MM.1S (cell line): ENCODE results near the gene ELFN1.

Experiments used
- DNase-seq: peaks from one replicate; pipeline ENCODE4 v3.0.0-alpha.2; 2015
- H2AFZ ChIP-seq: fragments of 300-600 bp; sonication (generic); 2 replicates; pipeline ENCODE4 v1.6.0; 2016; ENCODE audit warnings: antibody characterized with exemption, low read length
- H3F3A ChIP-seq: fragments of 300-600 bp; sonication (generic); 2 replicates; pipeline ENCODE4 v1.6.1; 2016; ENCODE audit warnings: mild to moderate bottlenecking, antibody characterized with exemption, low read length, moderate library complexity, mixed read lengths; ENCODE audit not compliant: insufficient read depth
- H3K27ac ChIP-seq: fragments of 300-600 bp; sonication (generic); 2 replicates; pipeline ENCODE4 v1.5.1; 2016; ENCODE audit warnings: mild to moderate bottlenecking, low read length
- H3K27me3 ChIP-seq: fragments of 300-600 bp; sonication (generic); replicated peaks from 2 replicates; pipeline ENCODE4 v1.6.0; 2016; ENCODE audit warnings: low read length; ENCODE audit not compliant: insufficient read depth
- H3K36me3 ChIP-seq: fragments of 300-600 bp; sonication (generic); replicated peaks from 2 replicates; pipeline ENCODE4 v1.6.1; 2016; ENCODE audit warnings: mild to moderate bottlenecking, low read length, mixed read lengths; ENCODE audit not compliant: insufficient read depth
- H3K4me1 ChIP-seq: fragments of 300-600 bp; sonication (generic); 2 replicates; pipeline ENCODE4 v1.6.1; 2016; ENCODE audit warnings: low read length, mixed read lengths
- H3K4me2 ChIP-seq: fragments of 300-600 bp; sonication (generic); 2 replicates; pipeline ENCODE4 v1.6.0; 2016; ENCODE audit warnings: low read depth, low read length
- H3K4me3 ChIP-seq: fragments of 300-600 bp; sonication (generic); 2 replicates; pipeline ENCODE4 v1.5.1; 2016; ENCODE audit warnings: low read length, mixed read lengths
- H3K79me2 ChIP-seq: fragments of 300-600 bp; sonication (generic); 2 replicates; pipeline ENCODE4 v1.6.1; 2016; ENCODE audit warnings: mixed run types, low read length, mixed read lengths
- H3K9ac ChIP-seq: fragments of 300-600 bp; sonication (generic); 2 replicates; pipeline ENCODE4 v1.6.1; 2016; ENCODE audit warnings: low read length, mixed read lengths
- H3K9me2 ChIP-seq: fragments of 300-600 bp; sonication (generic); replicated peaks from 2 replicates; pipeline ENCODE4 v1.6.1; 2016; ENCODE audit warnings: mild to moderate bottlenecking, low read length, mixed read lengths; ENCODE audit not compliant: insufficient read depth
- H3K9me3 ChIP-seq: fragments of 300-600 bp; sonication (generic); replicated peaks from 2 replicates; pipeline ENCODE4 v1.6.1; 2016; ENCODE audit warnings: mild to moderate bottlenecking, low read length, mixed read lengths; ENCODE audit not compliant: insufficient read depth
- H4K20me1 ChIP-seq: fragments of 300-600 bp; sonication (generic); 2 replicates; pipeline ENCODE4 v1.6.1; 2016; ENCODE audit warnings: mild to moderate bottlenecking, low read length, moderate library complexity, mixed read lengths; ENCODE audit not compliant: insufficient read depth
- EZH2 ChIP-seq: fragments of 300-600 bp; sonication (generic); optimal IDR thresholded peaks from 2 replicates; pipeline ENCODE3; 2017; ENCODE audit warnings: low read depth, mild to moderate bottlenecking, antibody characterized with exemption, low read length, mixed read lengths
- EZH2phosphoT487 ChIP-seq: fragments of 300-600 bp; sonication (generic); IDR thresholded peaks from 2 replicates; pipeline ENCODE4 v1.6.1; 2018; ENCODE audit warnings: antibody characterized with exemption, low read length
- TF ChIP-seq, protein P1 (sequence below): fragments of 300-600 bp; sonication (generic); IDR thresholded peaks from 2 replicates; pipeline ENCODE4 v1.5.1; 2016; ENCODE audit warnings: antibody characterized with exemption, low read length, mixed read lengths

ELFN1 gene

DNA sequence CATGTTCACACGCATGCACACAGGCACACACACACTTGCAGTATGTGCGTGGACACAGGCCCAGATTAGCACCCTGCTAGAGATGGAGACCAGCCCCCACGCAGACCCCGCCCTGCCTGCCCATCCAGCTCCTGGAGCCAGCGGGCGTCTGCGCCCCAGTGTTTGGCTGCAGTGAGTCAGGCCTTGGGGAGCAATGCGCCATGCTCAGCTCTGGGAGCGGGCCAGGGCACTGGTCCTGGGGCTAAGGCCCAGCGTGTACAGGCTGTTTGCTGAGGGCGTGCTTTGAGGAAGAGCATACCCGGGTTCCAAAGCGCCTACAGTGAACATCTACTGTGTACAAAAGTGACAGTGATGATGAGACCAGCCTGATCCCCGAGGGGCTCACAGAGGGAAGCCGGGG is 16.0 kb upstream of the ELFN1 start:
- no peak overlapping the region for H3K9ac ChIP-seq
- no peak overlapping the region for H3K4me3 ChIP-seq
- no peaks in the 10 kb centered on the region for H3K36me3 ChIP-seq
- H3K4me2 ChIP-seq = no peak overlapping the region
- no peaks in the 10 kb centered on the region for H3F3A ChIP-seq
- no peak overlapping the region for H2AFZ ChIP-seq
- no peaks in the 10 kb centered on the region for H3K9me2 ChIP-seq
- no peaks in the 10 kb centered on the region for H3K79me2 ChIP-seq
- H3K4me1 ChIP-seq = no peaks in the 10 kb centered on the region
- peaks cover 81% of the 10 kb centered on the region for H3K27me3 ChIP-seq
- H4K20me1 ChIP-seq = no peaks in the 10 kb centered on the region
- no peak for DNase-seq
- TF ChIP-seq, protein P1, sequence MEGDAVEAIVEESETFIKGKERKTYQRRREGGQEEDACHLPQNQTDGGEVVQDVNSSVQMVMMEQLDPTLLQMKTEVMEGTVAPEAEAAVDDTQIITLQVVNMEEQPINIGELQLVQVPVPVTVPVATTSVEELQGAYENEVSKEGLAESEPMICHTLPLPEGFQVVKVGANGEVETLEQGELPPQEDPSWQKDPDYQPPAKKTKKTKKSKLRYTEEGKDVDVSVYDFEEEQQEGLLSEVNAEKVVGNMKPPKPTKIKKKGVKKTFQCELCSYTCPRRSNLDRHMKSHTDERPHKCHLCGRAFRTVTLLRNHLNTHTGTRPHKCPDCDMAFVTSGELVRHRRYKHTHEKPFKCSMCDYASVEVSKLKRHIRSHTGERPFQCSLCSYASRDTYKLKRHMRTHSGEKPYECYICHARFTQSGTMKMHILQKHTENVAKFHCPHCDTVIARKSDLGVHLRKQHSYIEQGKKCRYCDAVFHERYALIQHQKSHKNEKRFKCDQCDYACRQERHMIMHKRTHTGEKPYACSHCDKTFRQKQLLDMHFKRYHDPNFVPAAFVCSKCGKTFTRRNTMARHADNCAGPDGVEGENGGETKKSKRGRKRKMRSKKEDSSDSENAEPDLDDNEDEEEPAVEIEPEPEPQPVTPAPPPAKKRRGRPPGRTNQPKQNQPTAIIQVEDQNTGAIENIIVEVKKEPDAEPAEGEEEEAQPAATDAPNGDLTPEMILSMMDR = no peak
- TF ChIP-seq EZH2 (no peak), EZH2phosphoT487 (no peak)
- H3K27ac ChIP-seq = no peak overlapping the region
- no peaks in the 10 kb centered on the region for H3K9me3 ChIP-seq

DNA sequence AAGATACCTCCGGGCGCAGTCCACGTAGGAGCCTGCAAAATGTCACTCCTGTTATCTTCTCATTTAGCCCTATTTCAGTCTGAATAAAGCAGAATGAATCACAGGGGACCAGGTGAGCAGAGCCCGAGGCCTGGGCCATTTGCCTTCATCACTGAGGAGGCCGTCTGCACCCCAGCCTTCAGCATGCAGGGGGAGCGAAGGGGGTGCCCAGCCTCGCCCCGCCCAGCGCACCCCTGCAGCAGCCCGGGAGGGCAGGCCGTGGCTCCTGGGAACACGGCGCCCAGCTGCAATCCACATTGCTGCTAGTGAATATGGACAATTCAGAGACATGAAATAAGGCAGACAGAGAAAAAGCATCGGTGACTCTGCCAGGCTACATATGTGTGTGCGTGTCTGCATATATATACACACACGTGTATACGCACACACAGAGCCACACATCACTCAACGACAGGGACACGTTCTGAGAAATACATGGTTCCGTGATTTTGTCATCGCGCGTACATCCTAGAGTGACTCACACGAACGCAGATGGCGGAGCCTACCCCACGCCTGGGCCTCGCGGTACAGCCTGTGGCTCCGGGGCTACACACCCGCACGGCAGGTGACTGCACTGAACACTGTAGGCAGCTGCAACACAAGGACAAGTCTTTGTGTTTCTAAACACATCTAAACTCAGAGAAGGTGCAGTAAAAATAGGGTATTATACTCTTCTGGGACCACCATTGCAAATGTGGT is 15.2 kb upstream of the ELFN1 start:
- H3K9ac ChIP-seq = no peak overlapping the region
- no peak overlapping the region for H3K27ac ChIP-seq
- no peaks in the 10 kb centered on the region for H3F3A ChIP-seq
- no peaks in the 10 kb centered on the region for H3K9me3 ChIP-seq
- no peak overlapping the region for H2AFZ ChIP-seq
- H3K4me2 ChIP-seq = no peak overlapping the region
- H3K9me2 ChIP-seq = no peaks in the 10 kb centered on the region
- H3K4me1 ChIP-seq = no peaks in the 10 kb centered on the region
- H3K27me3 ChIP-seq = peaks cover 82% of the 10 kb centered on the region
- no peaks in the 10 kb centered on the region for H3K36me3 ChIP-seq
- H4K20me1 ChIP-seq = no peaks in the 10 kb centered on the region
- no peak for DNase-seq
- TF ChIP-seq EZH2phosphoT487 (no peak), EZH2 (no peak)
- TF ChIP-seq, protein P1 = no peak
- no peak overlapping the region for H3K4me3 ChIP-seq
- H3K79me2 ChIP-seq = no peaks in the 10 kb centered on the region

DNA sequence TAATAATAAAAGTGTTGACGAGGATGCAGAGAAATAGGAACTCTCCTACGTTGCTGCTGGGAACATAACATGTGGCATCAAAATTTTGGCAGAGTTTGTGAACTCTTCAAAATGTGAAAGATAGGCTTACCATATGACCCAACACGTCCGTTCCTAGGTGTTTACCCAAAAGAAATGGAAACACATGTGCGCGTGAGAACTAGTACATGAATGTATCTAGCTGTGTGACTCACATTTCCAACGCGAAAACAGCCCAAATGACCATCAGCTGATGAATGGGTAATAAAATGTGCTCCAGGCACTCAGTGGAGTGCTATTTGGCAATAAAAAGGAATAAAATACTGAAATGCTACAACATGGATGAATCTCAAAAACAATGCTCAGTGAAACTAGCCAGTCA is 10.4 kb upstream of the ELFN1 start:
- H4K20me1 ChIP-seq = no peaks in the 10 kb centered on the region
- H3K9ac ChIP-seq = no peak overlapping the region
- no peak for DNase-seq
- H3K27ac ChIP-seq = no peak overlapping the region
- no peaks in the 10 kb centered on the region for H3K9me2 ChIP-seq
- H3K27me3 ChIP-seq = peaks cover 65% of the 10 kb centered on the region
- no peaks in the 10 kb centered on the region for H3K9me3 ChIP-seq
- H3K4me2 ChIP-seq = no peak overlapping the region
- no peak overlapping the region for H3K4me3 ChIP-seq
- H3K4me1 ChIP-seq = no peaks in the 10 kb centered on the region
- H3K36me3 ChIP-seq = no peaks in the 10 kb centered on the region
- no peaks in the 10 kb centered on the region for H3K79me2 ChIP-seq
- H2AFZ ChIP-seq = no peak overlapping the region
- TF ChIP-seq EZH2 = no peak
- TF ChIP-seq, protein P1 = no peak
- TF ChIP-seq EZH2phosphoT487 = no peak
- no peaks in the 10 kb centered on the region for H3F3A ChIP-seq
